GM12878 (cell line): ENCODE data around the gene SPATA32. TPM values are rescaled to one million over a fixed set of nuclear protein-coding genes. Genes with fewer than 3 reads are reported as not detected.

Experiments used
- BCL11A ChIP-seq: IDR thresholded peaks from 2 replicates; pipeline ENCODE4 v1.6.1; 2011; ENCODE audit warnings: low read depth, low read length
- BMI1 ChIP-seq: fragments of 450-650 bp; IDR thresholded peaks from 2 replicates; pipeline ENCODE4 v1.6.1; 2016; ENCODE audit warnings: mild to moderate bottlenecking, moderate library complexity, borderline replicate concordance
- BRCA1 ChIP-seq: IDR thresholded peaks from 2 replicates; pipeline ENCODE4 v1.6.1; 2011; ENCODE audit warnings: low read depth, low read length, improper control_type of control experiment
- CHD1 ChIP-seq: IDR thresholded peaks from 2 replicates; pipeline ENCODE4 v1.6.1; 2012; ENCODE audit warnings: low read depth, low read length, improper control_type of control experiment
- CHD2 ChIP-seq: IDR thresholded peaks from 2 replicates; pipeline ENCODE4 v1.6.1; 2011; ENCODE audit warnings: low read depth, low read length, improper control_type of control experiment, borderline replicate concordance
- FOXM1 ChIP-seq: IDR thresholded peaks from 2 replicates; pipeline ENCODE4 v1.6.1; 2012; ENCODE audit warnings: low read depth, mild to moderate bottlenecking, inconsistent platforms, low read length, moderate library complexity
- HDAC6 ChIP-seq: fragments of 200-600 bp; sonication (generic); IDR thresholded peaks from one replicate; pipeline ENCODE4 v1.8.0; 2017; ENCODE audit warnings: antibody characterized with exemption; ENCODE audit not compliant: unreplicated experiment
- LARP7 ChIP-seq: fragments of 450-650 bp; IDR thresholded peaks from 2 replicates; pipeline ENCODE4 v1.6.1; 2017; ENCODE audit warnings: mild to moderate bottlenecking
- MEF2A ChIP-seq: IDR thresholded peaks from 2 replicates; pipeline ENCODE4 v1.6.1; 2011; ENCODE audit warnings: low read depth, mild to moderate bottlenecking, low read length, moderate library complexity; ENCODE audit not compliant: insufficient read depth
- RAD51 ChIP-seq: fragments of 450-650 bp; IDR thresholded peaks from 2 replicates; pipeline ENCODE4 v1.6.1; 2016; ENCODE audit warnings: moderate library complexity, mild to moderate bottlenecking, inconsistent platforms
- SPI1 ChIP-seq: IDR thresholded peaks from 2 replicates; pipeline ENCODE4 v1.6.1; 2011; ENCODE audit warnings: low read depth, mild to moderate bottlenecking, low read length, moderate library complexity, borderline replicate concordance; ENCODE audit not compliant: insufficient read depth
- TCF12 ChIP-seq: IDR thresholded peaks from 2 replicates; pipeline ENCODE4 v1.6.1; 2011; ENCODE audit warnings: low read depth, mild to moderate bottlenecking, low read length
- WRNIP1 ChIP-seq: IDR thresholded peaks from 2 replicates; pipeline ENCODE4 v1.6.1; 2011; ENCODE audit warnings: low read depth, low read length, improper control_type of control experiment, borderline replicate concordance
- polyA plus RNA-seq, 11 experiments: library from polyadenylated mRNA; depleted of rRNA in 4 of 11; unstranded in 6 of 11; stranded (reverse) in 5 of 11; fragments of >200 nt; fragmentation: Nextera tagmentation in 4 of 11; fragmentation: Illumina TruSeq in 1 of 11; extraction: Ambion mirVana in 4 of 11; extraction: Trizol in 1 of 11; gene quantifications; 1 replicate in 1 of 11; 2 replicates in 10 of 11; pipeline versions ENCODE4 v1.2.1 to v1.2.3, GENCODE V29; 2011 to 2016; ENCODE audit warnings: inconsistent platforms in 2 of 11, missing spikeins in 2 of 11, low read depth in 1 of 11
- total RNA-seq, 4 experiments: library from RNA; depleted of rRNA in 3 of 4; stranded (reverse); fragments of >200 nt in 3 of 4; fragmentation: Illumina TruSeq in 1 of 4; extraction: Trizol in 1 of 4; gene quantifications; 2 replicates each; pipeline versions ENCODE4 v1.2.1 to v1.2.3, GENCODE V29; 2013 to 2021
- TF ChIP-seq, protein P1 (sequence below): fragments of 450-650 bp; IDR thresholded peaks from 2 replicates; pipeline ENCODE4 v1.6.1; 2017; ENCODE audit warnings: low read depth, mild to moderate bottlenecking, moderate library complexity
- TF ChIP-seq, protein P2 (sequence below), 3 experiments: IDR thresholded peaks in 2 of 3; conservative IDR thresholded peaks in 1 of 3; 2 replicates each; pipeline ENCODE4 v1.5.1; 2011; ENCODE audit warnings: low read depth in 3 of 3, low read length in 3 of 3, mild to moderate bottlenecking in 3 of 3, control low read depth in 2 of 3, moderate library complexity in 2 of 3, inconsistent platforms in 1 of 3, mixed read lengths in 1 of 3; ENCODE audit not compliant: control insufficient read depth in 2 of 3, insufficient read depth in 1 of 3; ENCODE audit errors: extremely low read depth in 1 of 3
- TF ChIP-seq, protein P3 (sequence below): IDR thresholded peaks from 2 replicates; pipeline ENCODE4 v1.6.1; 2012; ENCODE audit warnings: low read depth, low read length, improper control_type of control experiment
- TF ChIP-seq, protein P4 (sequence below): fragments of 150-350 bp; IDR thresholded peaks from 2 replicates; pipeline ENCODE4 v1.6.1; 2014; ENCODE audit warnings: mild to moderate bottlenecking, low read depth, low read length
- TF ChIP-seq, protein P5 (sequence below): fragments of 450-650 bp; IDR thresholded peaks from 2 replicates; pipeline ENCODE4 v1.6.1; 2016; ENCODE audit warnings: mild to moderate bottlenecking, moderate library complexity, borderline replicate concordance

Gene SPATA32
- total and polyA plus RNA-seq, 10 of the 15 experiments (the other 5 are each of a cell fraction or from before 2014, with no cell fraction given) = 0.03 to 0.35 (median 0.11) TPM; not detected in 3

DNA sequence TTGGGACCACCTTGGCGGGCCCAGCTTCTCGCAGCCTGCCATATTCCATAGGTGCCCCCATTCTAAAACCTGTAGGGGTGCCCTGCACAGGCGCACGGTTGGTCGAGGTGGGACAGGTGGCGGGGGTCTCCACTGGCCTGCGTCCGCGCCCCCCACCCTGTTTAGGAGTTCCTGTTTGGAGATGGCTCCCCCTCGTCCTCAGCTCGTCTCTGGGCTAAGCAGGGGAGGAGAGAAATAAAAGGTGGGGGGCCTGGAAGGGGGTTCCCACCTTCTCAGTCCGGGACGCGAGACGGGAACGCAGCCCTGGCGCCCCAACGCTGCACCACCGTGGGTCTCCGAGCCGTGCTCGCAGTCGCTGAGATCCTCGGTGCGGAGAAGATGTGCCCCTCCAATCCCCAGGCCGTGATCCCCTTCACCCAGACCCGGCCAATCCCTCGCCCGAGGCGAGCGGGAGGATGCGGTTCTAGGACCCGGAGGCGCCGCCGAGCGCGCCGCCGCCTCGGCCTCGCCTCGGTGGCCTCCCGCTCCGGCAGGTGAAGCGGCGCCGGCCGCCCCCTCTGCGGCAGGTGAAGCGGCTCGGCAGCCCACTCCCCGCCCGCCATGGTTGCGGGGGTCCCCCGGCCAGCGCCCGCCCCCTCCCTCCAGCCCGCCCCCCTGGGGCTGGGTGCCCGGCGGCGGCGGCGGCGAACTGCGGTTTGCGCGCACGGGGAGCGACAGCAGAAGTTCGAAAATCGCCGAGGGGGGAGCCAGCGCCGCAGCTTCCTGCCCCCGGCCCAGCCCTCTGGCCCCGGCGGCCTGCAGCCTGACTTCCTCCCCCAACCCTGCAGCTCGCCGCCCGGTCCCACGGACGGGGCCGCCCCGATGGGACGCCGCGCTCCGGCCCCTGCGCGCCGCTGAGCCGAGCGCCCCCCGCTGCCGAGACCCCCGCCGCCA, 40.5 kb downstream of the SPATA32 start, which contains the start of gene FMNL1 (continued):
- no peak for TF ChIP-seq HDAC6
- TF ChIP-seq, protein P1, sequence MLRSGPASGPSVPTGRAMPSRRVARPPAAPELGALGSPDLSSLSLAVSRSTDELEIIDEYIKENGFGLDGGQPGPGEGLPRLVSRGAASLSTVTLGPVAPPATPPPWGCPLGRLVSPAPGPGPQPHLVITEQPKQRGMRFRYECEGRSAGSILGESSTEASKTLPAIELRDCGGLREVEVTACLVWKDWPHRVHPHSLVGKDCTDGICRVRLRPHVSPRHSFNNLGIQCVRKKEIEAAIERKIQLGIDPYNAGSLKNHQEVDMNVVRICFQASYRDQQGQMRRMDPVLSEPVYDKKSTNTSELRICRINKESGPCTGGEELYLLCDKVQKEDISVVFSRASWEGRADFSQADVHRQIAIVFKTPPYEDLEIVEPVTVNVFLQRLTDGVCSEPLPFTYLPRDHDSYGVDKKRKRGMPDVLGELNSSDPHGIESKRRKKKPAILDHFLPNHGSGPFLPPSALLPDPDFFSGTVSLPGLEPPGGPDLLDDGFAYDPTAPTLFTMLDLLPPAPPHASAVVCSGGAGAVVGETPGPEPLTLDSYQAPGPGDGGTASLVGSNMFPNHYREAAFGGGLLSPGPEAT = 0 out of 2 replicates have a peak, but pooled peaks have one; percentile 44
- TF ChIP-seq TCF12 = 0 out of 2 replicates have a peak, but pooled peaks have one; percentile 30
- no peak for TF ChIP-seq CHD1
- no peak for TF ChIP-seq BCL11A
- TF ChIP-seq SPI1 = peak; percentile 37; the same call in 1 of the 2 replicates
- TF ChIP-seq, protein P2, sequence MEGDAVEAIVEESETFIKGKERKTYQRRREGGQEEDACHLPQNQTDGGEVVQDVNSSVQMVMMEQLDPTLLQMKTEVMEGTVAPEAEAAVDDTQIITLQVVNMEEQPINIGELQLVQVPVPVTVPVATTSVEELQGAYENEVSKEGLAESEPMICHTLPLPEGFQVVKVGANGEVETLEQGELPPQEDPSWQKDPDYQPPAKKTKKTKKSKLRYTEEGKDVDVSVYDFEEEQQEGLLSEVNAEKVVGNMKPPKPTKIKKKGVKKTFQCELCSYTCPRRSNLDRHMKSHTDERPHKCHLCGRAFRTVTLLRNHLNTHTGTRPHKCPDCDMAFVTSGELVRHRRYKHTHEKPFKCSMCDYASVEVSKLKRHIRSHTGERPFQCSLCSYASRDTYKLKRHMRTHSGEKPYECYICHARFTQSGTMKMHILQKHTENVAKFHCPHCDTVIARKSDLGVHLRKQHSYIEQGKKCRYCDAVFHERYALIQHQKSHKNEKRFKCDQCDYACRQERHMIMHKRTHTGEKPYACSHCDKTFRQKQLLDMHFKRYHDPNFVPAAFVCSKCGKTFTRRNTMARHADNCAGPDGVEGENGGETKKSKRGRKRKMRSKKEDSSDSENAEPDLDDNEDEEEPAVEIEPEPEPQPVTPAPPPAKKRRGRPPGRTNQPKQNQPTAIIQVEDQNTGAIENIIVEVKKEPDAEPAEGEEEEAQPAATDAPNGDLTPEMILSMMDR (IDR thresholded peaks at IDR 0.05 in 2 of 3, conservative IDR thresholded peaks at IDR 0.05 in 1 of 3; ENCODE audit: control insufficient read depth in 2 of 3, extremely low read depth in 1 of 3, insufficient read depth in 1 of 3, low read depth in 3 of 3, low read length in 3 of 3) = no peak; a peak in 1 of 6 replicates
- TF ChIP-seq LARP7 = peak; percentile 59; the same call in 1 of the 2 replicates
- TF ChIP-seq, protein P3, sequence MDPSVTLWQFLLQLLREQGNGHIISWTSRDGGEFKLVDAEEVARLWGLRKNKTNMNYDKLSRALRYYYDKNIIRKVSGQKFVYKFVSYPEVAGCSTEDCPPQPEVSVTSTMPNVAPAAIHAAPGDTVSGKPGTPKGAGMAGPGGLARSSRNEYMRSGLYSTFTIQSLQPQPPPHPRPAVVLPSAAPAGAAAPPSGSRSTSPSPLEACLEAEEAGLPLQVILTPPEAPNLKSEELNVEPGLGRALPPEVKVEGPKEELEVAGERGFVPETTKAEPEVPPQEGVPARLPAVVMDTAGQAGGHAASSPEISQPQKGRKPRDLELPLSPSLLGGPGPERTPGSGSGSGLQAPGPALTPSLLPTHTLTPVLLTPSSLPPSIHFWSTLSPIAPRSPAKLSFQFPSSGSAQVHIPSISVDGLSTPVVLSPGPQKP = no peak
- no peak for TF ChIP-seq CHD2
- TF ChIP-seq, protein P4, sequence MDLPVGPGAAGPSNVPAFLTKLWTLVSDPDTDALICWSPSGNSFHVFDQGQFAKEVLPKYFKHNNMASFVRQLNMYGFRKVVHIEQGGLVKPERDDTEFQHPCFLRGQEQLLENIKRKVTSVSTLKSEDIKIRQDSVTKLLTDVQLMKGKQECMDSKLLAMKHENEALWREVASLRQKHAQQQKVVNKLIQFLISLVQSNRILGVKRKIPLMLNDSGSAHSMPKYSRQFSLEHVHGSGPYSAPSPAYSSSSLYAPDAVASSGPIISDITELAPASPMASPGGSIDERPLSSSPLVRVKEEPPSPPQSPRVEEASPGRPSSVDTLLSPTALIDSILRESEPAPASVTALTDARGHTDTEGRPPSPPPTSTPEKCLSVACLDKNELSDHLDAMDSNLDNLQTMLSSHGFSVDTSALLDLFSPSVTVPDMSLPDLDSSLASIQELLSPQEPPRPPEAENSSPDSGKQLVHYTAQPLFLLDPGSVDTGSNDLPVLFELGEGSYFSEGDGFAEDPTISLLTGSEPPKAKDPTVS = no peak
- no peak for TF ChIP-seq WRNIP1
- TF ChIP-seq, protein P5, sequence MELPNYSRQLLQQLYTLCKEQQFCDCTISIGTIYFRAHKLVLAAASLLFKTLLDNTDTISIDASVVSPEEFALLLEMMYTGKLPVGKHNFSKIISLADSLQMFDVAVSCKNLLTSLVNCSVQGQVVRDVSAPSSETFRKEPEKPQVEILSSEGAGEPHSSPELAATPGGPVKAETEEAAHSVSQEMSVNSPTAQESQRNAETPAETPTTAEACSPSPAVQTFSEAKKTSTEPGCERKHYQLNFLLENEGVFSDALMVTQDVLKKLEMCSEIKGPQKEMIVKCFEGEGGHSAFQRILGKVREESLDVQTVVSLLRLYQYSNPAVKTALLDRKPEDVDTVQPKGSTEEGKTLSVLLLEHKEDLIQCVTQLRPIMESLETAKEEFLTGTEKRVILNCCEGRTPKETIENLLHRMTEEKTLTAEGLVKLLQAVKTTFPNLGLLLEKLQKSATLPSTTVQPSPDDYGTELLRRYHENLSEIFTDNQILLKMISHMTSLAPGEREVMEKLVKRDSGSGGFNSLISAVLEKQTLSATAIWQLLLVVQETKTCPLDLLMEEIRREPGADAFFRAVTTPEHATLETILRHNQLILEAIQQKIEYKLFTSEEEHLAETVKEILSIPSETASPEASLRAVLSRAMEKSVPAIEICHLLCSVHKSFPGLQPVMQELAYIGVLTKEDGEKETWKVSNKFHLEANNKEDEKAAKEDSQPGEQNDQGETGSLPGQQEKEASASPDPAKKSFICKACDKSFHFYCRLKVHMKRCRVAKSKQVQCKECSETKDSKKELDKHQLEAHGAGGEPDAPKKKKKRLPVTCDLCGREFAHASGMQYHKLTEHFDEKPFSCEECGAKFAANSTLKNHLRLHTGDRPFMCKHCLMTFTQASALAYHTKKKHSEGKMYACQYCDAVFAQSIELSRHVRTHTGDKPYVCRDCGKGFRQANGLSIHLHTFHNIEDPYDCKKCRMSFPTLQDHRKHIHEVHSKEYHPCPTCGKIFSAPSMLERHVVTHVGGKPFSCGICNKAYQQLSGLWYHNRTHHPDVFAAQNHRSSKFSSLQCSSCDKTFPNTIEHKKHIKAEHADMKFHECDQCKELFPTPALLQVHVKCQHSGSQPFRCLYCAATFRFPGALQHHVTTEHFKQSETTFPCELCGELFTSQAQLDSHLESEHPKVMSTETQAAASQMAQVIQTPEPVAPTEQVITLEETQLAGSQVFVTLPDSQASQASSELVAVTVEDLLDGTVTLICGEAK = no peak
- no peak for TF ChIP-seq BMI1
- no peak for TF ChIP-seq MEF2A
- no peak for TF ChIP-seq RAD51
- no peak for TF ChIP-seq BRCA1
- no peak for TF ChIP-seq FOXM1
